Cardiac septum (tissue), 1 donor: ENCODE measurements around the gene DCAF10. TPM values are rescaled to one million over a fixed set of nuclear protein-coding genes. Genes with fewer than 3 reads are reported as not detected.
"Not testable (repeated sequence)": the region's sequence is repeated elsewhere in the genome, so short reads cannot be mapped to it uniquely, and the experiment has no call there.

ENCODE experiments used
- DNase-seq: peaks from one replicate; pipeline ENCODE4 v3.0.0-alpha.2; 2020; ENCODE audit warnings: low spot score
- intact Hi-C: fragments of 100-400 bp; cut with DNase I; formaldehyde crosslinking; loops from one replicate; pipeline ENCODE4 v1.14.0; 2022
- total RNA-seq: library from RNA; stranded (reverse); fragmentation: NEBNext Ultra II Directional; extraction: Animal tissue kit (Norgen Biotek cat#: 25700); gene quantifications from one replicate; pipeline ENCODE4 v1.2.1, GENCODE V29; 2021
- donor health status: DM: no; HTN: no; CAD: no.

The DCAF10 gene
- total RNA-seq, 1 donor from 2014 or later: 15.7 TPM

GRCh38 chr9:37902796-37903646 lies 102.4 kb downstream of the DCAF10 start:
- intact Hi-C loops: loop anchor here (10.0 kb wide), 1 partner anchor 418 kb away; the partner anchor contains the start of gene POLR1E
- no peak for DNase-seq

GRCh38 chr9:37903647-37904444 lies 103.2 kb downstream of the DCAF10 start, which contains the start of gene SLC25A51:
SLC25A51 (minus strand) TSS chr9:37904127; CDS start chr9:37888550, 15,577 bp downstream.
- peak; percentile 96 for DNase-seq
- intact Hi-C loops: loop anchor here (10.0 kb wide), 1 partner anchor 419 kb away; the partner anchor contains the start of gene POLR1E

DNA sequence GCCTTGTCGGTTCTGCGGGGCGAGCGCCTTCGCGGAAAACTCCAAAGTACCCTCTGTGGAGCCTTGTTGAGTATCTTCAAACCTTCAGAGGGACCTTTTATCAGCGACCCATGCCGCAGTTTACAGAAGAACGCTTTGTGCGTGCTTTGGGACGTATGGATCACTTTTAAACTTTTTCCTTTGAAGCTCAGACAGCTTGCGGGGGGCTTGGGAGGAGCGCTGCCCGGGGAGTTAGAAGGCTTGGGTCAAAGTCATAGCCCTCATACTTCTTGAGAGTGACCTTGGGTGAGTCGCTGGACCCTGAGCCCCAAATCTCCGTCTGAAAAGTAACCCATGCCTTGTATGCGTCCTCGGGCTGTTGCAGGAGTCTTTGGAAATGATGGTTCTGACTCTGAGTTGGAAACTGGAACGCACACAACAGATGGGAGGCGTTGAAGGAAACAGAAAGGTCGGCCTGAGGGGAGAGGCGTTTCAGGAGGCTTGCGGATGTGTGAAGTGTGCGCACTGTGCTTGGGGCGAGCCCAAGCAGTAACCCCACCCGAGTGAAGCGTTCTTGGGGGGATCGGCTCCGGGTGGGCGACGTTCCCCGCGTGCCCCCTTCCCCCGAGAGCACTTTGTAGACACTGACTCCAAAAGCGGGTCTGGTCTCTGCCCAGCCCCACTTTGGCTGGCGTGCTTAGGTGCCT lies 104.0 kb downstream of the DCAF10 start:
- no peak for DNase-seq
- intact Hi-C loops: loop anchor here (10.0 kb wide), 1 partner anchor 420 kb away; the partner anchor contains the start of gene POLR1E

- no peak for DNase-seq
- intact Hi-C loops: loop anchor here (10.0 kb wide), 1 partner anchor 420 kb away; the partner anchor contains the start of gene POLR1E
Observed at GRCh38 chr9:37905131-37905505, 104.5 kb downstream of the DCAF10 start.

DNA sequence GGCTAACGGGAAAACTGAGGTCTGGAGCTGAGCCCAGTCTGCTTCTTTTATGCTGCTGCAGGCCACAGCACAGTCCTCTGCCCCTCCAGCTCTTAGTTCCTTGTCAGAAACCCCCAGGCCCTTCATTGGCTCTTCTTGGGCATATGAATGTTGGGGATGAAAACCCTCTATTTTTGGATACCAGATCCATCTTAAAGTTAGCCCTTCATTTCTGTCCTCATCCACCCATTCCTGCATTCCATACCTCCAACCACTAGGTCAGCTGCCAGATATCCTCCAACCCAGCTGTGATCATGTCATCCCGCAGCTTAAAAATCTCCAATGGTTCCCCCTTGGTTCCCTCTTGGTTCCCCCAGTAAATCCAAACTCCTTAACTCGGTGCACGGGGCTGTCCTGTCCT lies 105.2 kb downstream of the DCAF10 start:
- intact Hi-C loops: loop anchor here (10.0 kb wide), 1 partner anchor 421 kb away; the partner anchor contains the start of gene POLR1E
- DNase-seq: no peak

GRCh38 chr9:37906312-37907239 lies 106.0 kb downstream of the DCAF10 start:
- no peak for DNase-seq
- intact Hi-C loops: loop anchor here (10.0 kb wide), 1 partner anchor 422 kb away; the partner anchor contains the start of gene POLR1E

DNA sequence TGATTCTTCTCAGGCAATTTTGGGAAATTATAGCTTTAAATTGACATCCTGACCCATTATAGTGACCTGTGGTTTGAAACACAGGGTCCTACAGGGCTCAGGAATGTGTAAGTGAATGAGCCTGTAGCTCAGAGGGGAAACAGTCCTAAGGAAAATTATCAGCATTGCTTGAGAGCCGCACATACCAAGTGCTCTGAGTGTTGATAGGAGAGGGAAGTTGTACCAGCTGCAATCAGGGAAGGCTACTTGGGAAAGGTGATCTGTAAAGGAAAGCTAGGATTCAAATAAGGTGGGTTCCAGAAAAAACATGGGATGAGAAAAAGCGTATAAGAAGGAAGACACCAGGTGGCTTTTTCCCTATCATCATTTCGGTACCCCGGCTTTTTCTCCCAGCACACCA lies 107.7 kb downstream of the DCAF10 start:
- no peak for DNase-seq
- intact Hi-C loops: loop anchor here (10.0 kb wide), 1 partner anchor 423 kb away; the partner anchor contains the start of gene POLR1E

GRCh38 chr9:37908698-37909186 lies 108.1 kb downstream of the DCAF10 start:
- intact Hi-C loops: loop anchor here (10.0 kb wide), 1 partner anchor 424 kb away; the partner anchor contains the start of gene POLR1E
- no peak for DNase-seq

- DNase-seq: no peak
- intact Hi-C loops: loop anchor here (10.0 kb wide), 1 partner anchor 425 kb away; the partner anchor contains the start of gene POLR1E
Observed at GRCh38 chr9:37909326-37909725, 108.7 kb downstream of the DCAF10 start.

DNA sequence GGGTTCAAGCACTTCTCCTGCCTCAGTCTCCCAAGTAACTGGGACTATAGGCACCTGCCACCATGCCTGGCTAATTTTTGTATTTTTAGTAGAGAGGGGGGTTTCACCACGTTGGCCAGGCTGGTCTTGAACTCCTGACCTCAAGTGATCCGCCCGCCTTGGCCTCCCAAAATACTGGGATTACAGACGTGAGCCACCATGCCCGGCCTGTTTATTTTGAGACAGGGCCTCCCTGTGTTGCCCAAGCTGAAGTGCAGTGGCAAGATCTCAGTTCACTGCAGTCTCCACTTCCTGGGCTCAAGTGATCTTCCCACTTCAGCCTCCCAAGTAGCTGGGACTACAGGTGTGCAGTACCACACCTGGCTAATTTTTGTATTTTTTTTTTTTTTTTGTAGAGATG lies 109.2 kb downstream of the DCAF10 start:
- DNase-seq: not testable (repeated sequence)
- intact Hi-C loops: loop anchor here (5.0 to 10.0 kb wide), 3 partner anchors 177 to 452 kb away; partner anchors contain the start of gene POLR1E

DNA sequence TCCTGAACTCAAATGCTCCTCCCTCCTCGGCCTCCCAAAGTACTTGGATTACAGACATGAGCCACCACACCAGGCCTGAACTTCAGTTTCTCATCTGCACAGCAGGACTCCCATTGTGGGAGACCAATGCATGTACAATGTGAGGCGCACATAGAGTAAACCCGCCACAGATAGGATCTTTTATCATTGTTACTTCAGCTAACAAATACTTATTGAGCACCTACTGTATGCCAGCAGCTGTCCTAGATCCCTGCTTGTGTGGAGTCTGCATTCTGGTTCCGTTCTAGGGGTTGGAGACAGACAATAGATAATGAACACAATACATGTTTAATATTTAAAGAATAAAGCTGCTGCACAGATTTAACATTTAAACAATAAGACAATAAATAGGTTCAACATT lies 109.7 kb downstream of the DCAF10 start:
- intact Hi-C loops: loop anchor here (5.0 kb wide), 2 partner anchors 177 to 452 kb away; no protein-coding TSS in a partner anchor
- DNase-seq: no peak

GRCh38 chr9:37911271-37911681 lies 110.7 kb downstream of the DCAF10 start:
- no peak for DNase-seq
- intact Hi-C loops: loop anchor here (5.0 kb wide), 2 partner anchors 176 to 451 kb away; no protein-coding TSS in a partner anchor

GRCh38 chr9:37913480-37914153 lies 113.0 kb downstream of the DCAF10 start:
- intact Hi-C loops: loop anchor here (2.0 to 5.0 kb wide), 4 partner anchors 153 to 449 kb away; no protein-coding TSS in a partner anchor
- peak; percentile 87 for DNase-seq

GRCh38 chr9:37914154-37914551 lies 113.6 kb downstream of the DCAF10 start:
- intact Hi-C loops: loop anchor here (2.0 to 5.0 kb wide), 3 partner anchors 153 to 448 kb away; no protein-coding TSS in a partner anchor
- DNase-seq: peak; percentile 43

GRCh38 chr9:37914701-37915358 lies 114.2 kb downstream of the DCAF10 start:
- intact Hi-C loops: loop anchor here (2.0 to 5.0 kb wide), 4 partner anchors 42 to 447 kb away; no protein-coding TSS in a partner anchor

DNA sequence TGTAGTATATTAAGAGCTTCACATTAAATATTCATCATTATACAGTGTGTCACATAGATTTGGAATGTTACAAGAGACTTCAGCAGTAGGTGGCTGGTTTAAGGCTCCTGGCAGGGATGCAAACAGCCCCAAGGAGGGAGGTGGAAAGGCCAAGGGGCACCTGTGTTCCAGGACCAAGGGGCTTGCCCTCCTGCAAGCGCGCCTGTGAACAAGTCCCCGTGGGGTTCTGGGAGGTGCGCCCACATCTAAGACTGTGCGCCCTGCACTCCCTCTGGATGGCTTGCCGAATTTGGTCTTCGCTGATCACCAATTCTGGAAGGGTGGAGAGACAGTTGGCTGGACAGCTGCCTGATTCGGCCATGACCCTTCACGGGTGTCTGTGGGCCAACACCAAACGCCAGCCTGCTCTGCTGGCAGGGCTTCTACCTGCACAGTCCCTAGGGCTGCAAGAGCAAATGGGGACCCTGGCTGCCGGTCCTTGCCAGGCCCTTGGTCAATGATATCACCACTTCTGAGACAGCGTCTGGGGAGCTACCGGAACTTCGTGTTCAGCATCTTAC lies 115.4 kb downstream of the DCAF10 start:
- intact Hi-C loops: loop anchor here (2.0 to 5.0 kb wide), 2 partner anchors 41 to 151 kb away; no protein-coding TSS in a partner anchor
- DNase-seq: peak; percentile 70

More at GRCh38 chr9:37914701-37915358, 114.2 kb downstream of the DCAF10 start:
- DNase-seq: no peak
